H1 (cell line): ENCODE data around the gene TFB2M. TPM values are rescaled to one million over a fixed set of nuclear protein-coding genes. Genes with fewer than 3 reads are reported as not detected.

ENCODE experiments used
- CTCF ChIA-PET: fragments of 300-600 bp; sonication (Branson Sonifier 250); formaldehyde crosslinking; loops from one replicate; lab custom pipeline; 2021; ENCODE audit not compliant: partially characterized antibody; lab: Charles Lee
- POLR2A ChIA-PET: fragments of 300-600 bp; sonication (Branson Sonifier 250); formaldehyde crosslinking; loops from one replicate; lab custom pipeline; 2021; ENCODE audit warnings: inconsistent platforms; ENCODE audit not compliant: partially characterized antibody; lab: Charles Lee
- DNase-seq, 2 experiments: peaks; one replicate each; pipeline versions ENCODE4 v3.0.0 to v3.0.0-alpha.2; 2010 to 2022; ENCODE audit warnings: low spot score in 2 of 2, low read depth in 1 of 2, mixed read lengths in 1 of 2
- FAIRE-seq: peaks from 2 replicates; lab custom pipeline; 2011; peaks lifted over from hg19 to GRCh38; lab: Jason Lieb, UNC
- H2AFZ ChIP-seq: 2 replicates; pipeline ENCODE4 v1.8.1; 2012; ENCODE audit warnings: low read length, inconsistent platforms
- H2AK5ac ChIP-seq: 2 replicates; pipeline ENCODE4 v1.6.1; 2013; ENCODE audit warnings: low read depth, low read length
- H2BK120ac ChIP-seq: replicated peaks from 2 replicates; pipeline ENCODE3; 2013; ENCODE audit warnings: low read depth, low read length, inconsistent platforms
- H2BK12ac ChIP-seq: 2 replicates; pipeline ENCODE4 v1.6.1; 2013; ENCODE audit warnings: low read depth, low read length
- H2BK15ac ChIP-seq: 2 replicates; pipeline ENCODE4 v1.6.1; 2013; ENCODE audit warnings: low read length
- H2BK20ac ChIP-seq: 2 replicates; pipeline ENCODE4 v1.6.1; 2013; ENCODE audit warnings: low read length
- H2BK5ac ChIP-seq: 2 replicates; pipeline ENCODE4 v1.6.1; 2013; ENCODE audit warnings: low read depth, low read length
- H3K14ac ChIP-seq: 2 replicates; pipeline ENCODE4 v1.6.1; 2013; ENCODE audit warnings: inconsistent platforms; ENCODE audit not compliant: insufficient read length
- H3K18ac ChIP-seq: 2 replicates; pipeline ENCODE4 v1.6.1; 2013; ENCODE audit warnings: low read length; ENCODE audit errors: extremely low read depth
- H3K23ac ChIP-seq: 2 replicates; pipeline ENCODE4 v1.6.1; 2013; ENCODE audit warnings: inconsistent platforms; ENCODE audit not compliant: insufficient read length
- H3K23me2 ChIP-seq: 2 replicates; pipeline ENCODE4 v1.6.1; 2013; ENCODE audit warnings: low read depth, low read length
- H3K27ac ChIP-seq: 2 replicates; pipeline ENCODE4 v1.6.1; 2011; ENCODE audit warnings: low read depth, low read length, inconsistent platforms
- H3K27me3 ChIP-seq, 4 experiments: replicated peaks in 1 of 4; 1 replicate in 1 of 4; 2 replicates in 3 of 4; pipeline versions ENCODE4 v1.6.1 to v1.8.1; 2011 to 2013; ENCODE audit warnings: low read length in 3 of 4, mild to moderate bottlenecking in 3 of 4, inconsistent platforms in 2 of 4, mixed read lengths in 2 of 4, moderate library complexity in 1 of 4; ENCODE audit not compliant: control insufficient read depth in 3 of 4, insufficient read depth in 3 of 4; ENCODE audit errors: extremely low read depth in 1 of 4
- H3K36me3 ChIP-seq, 4 experiments: 2 replicates each; pipeline versions ENCODE4 v1.6.1 to v1.8.1; 2011 to 2013; ENCODE audit warnings: mild to moderate bottlenecking in 4 of 4, low read length in 3 of 4, moderate library complexity in 2 of 4, control low read depth in 1 of 4, inconsistent platforms in 1 of 4; ENCODE audit not compliant: insufficient read depth in 4 of 4, control insufficient read depth in 2 of 4
- H3K4ac ChIP-seq: replicated peaks from 2 replicates; pipeline ENCODE3; 2013; ENCODE audit warnings: low read length, low read depth, mixed read lengths, inconsistent platforms; ENCODE audit not compliant: insufficient read length
- H3K4me1 ChIP-seq, 4 experiments: replicated peaks in 1 of 4; 1 replicate in 1 of 4; 2 replicates in 3 of 4; pipeline versions ENCODE4 v1.6.1 to v1.8.1; 2011 to 2013; ENCODE audit warnings: low read length in 3 of 4, inconsistent platforms in 2 of 4, mixed read lengths in 1 of 4; ENCODE audit not compliant: insufficient read depth in 4 of 4, control insufficient read depth in 3 of 4
- H3K4me2 ChIP-seq, 2 experiments: 2 replicates each; pipeline versions ENCODE4 v1.6.1 to v1.8.1; 2011 to 2013; ENCODE audit warnings: low read depth in 2 of 2, low read length in 2 of 2, control low read depth in 1 of 2, inconsistent platforms in 1 of 2, mild to moderate bottlenecking in 1 of 2; ENCODE audit not compliant: insufficient read depth in 1 of 2
- H3K4me3 ChIP-seq, 4 experiments: fragments of 200-600, 300-600 bp in 1 of 4; sonication (generic), shearing (Covaris generic), sonication (Bioruptor Twin) in 1 of 4; 2 replicates each; pipeline versions ENCODE4 v1.5.1 to v1.8.1; 2011 to 2016; ENCODE audit warnings: low read length in 4 of 4, low read depth in 3 of 4, control low read depth in 2 of 4, inconsistent platforms in 2 of 4, mild to moderate bottlenecking in 2 of 4, mixed read lengths in 1 of 4, moderate library complexity in 1 of 4; ENCODE audit not compliant: insufficient read depth in 2 of 4; ENCODE audit errors: extremely low read depth in 1 of 4
- H3K56ac ChIP-seq: replicated peaks from 2 replicates; pipeline ENCODE3; 2013; ENCODE audit warnings: low read depth, mild to moderate bottlenecking, mixed read lengths, low read length, inconsistent platforms; ENCODE audit not compliant: insufficient read length
- H3K79me1 ChIP-seq: 2 replicates; pipeline ENCODE4 v1.6.1; 2013; ENCODE audit warnings: low read depth, low read length, control low read depth
- H3K79me2 ChIP-seq, 2 experiments: 2 replicates each; pipeline versions ENCODE4 v1.6.1 to v1.8.1; 2012 to 2013; ENCODE audit warnings: low read length in 2 of 2, mild to moderate bottlenecking in 2 of 2, inconsistent platforms in 1 of 2; ENCODE audit not compliant: insufficient read depth in 2 of 2, control insufficient read depth in 1 of 2
- H3K9ac ChIP-seq, 4 experiments: replicated peaks in 1 of 4; 1 replicate in 1 of 4; 2 replicates in 3 of 4; pipeline versions ENCODE4 v1.6.1 to v1.8.1; 2011 to 2013; ENCODE audit warnings: low read depth in 3 of 4, low read length in 3 of 4, control low read depth in 2 of 4, mild to moderate bottlenecking in 2 of 4, moderate library complexity in 2 of 4, inconsistent platforms in 1 of 4; ENCODE audit errors: extremely low read depth in 1 of 4
- H3K9me3 ChIP-seq, 2 experiments: 2 replicates each; pipeline versions ENCODE4 v1.6.1 to v1.8.1; 2012 to 2013; ENCODE audit warnings: mild to moderate bottlenecking in 2 of 2, moderate library complexity in 2 of 2, control low read depth in 1 of 2, inconsistent platforms in 1 of 2, low read depth in 1 of 2, low read length in 1 of 2, mixed read lengths in 1 of 2; ENCODE audit not compliant: insufficient read depth in 2 of 2
- H4K20me1 ChIP-seq, 2 experiments: replicated peaks in 1 of 2; 2 replicates each; pipeline versions ENCODE3 to v1.8.1; 2011 to 2013; ENCODE audit warnings: inconsistent platforms in 2 of 2, low read length in 2 of 2, mild to moderate bottlenecking in 1 of 2; ENCODE audit not compliant: insufficient read depth in 2 of 2, control insufficient read depth in 1 of 2
- H4K5ac ChIP-seq: 2 replicates; pipeline ENCODE4 v1.6.1; 2013; ENCODE audit warnings: low read length, low read depth, mixed read lengths, inconsistent platforms; ENCODE audit not compliant: insufficient read length
- H4K8ac ChIP-seq: 2 replicates; pipeline ENCODE4 v1.8.0; 2013; ENCODE audit warnings: mild to moderate bottlenecking, moderate library complexity, low read length, inconsistent platforms; ENCODE audit not compliant: insufficient read depth; ENCODE audit errors: extremely low read depth
- H4K91ac ChIP-seq: replicated peaks from 2 replicates; pipeline ENCODE3; 2013; ENCODE audit warnings: low read length, mixed read lengths, inconsistent platforms; ENCODE audit not compliant: insufficient read length
- WGBS, 2 experiments: shearing (Covaris generic) in 1 of 2; methylation state at CpG; one replicate each; pipeline versions ENCODE4 v1.1.6 to v1.1.7; 2013 to 2015; ENCODE audit warnings: low lambda C conversion rate in 2 of 2, mixed read lengths in 2 of 2, inconsistent platforms in 1 of 2, low coverage in 1 of 2, missing lambda C conversion rate in 1 of 2; ENCODE audit not compliant: insufficient replicate concordance in 2 of 2, insufficient coverage in 1 of 2, insufficient read length in 1 of 2; ENCODE audit errors: extremely low coverage in 1 of 2, missing lambda C conversion rate in 1 of 2; 5-methylcytosine and 5-hydroxymethylcytosine counted together
- polyA plus RNA-seq, 7 experiments: library from polyadenylated mRNA; depleted of rRNA in 3 of 7; stranded (reverse) in 5 of 7; unstranded in 2 of 7; fragments of >200 nt in 5 of 7; fragments of 200-250 nt in 2 of 7; gene quantifications; 1 replicate in 5 of 7; 2 replicates in 1 of 7; 4 replicates in 1 of 7; pipeline versions ENCODE4 v1.2.1 to v1.2.3, GENCODE V29; 2011 to 2013; ENCODE audit warnings: missing spikeins in 2 of 7, mixed read lengths in 2 of 7
- total RNA-seq: library from RNA; stranded (reverse); fragmentation: NEBNext Ultra II Directional; extraction: Animal tissue kit (Norgen Biotek cat#: 25700); gene quantifications from 2 replicates; pipeline ENCODE4 v1.2.1, GENCODE V29; 2021

TFB2M gene
- total and polyA plus RNA-seq, 2 of the 8 experiments (the other 6 are each of a cell fraction or from before 2014, with no cell fraction given): 10.4 to 22.0 TPM

- no peak overlapping the region for H4K91ac ChIP-seq
- DNase-seq (no peak), FAIRE-seq (no peak)
- no peaks in the 10 kb centered on the region for H4K20me1 ChIP-seq
- H4K5ac ChIP-seq: no peak overlapping the region
- H2AFZ ChIP-seq: no peak overlapping the region
- no peak overlapping the region for H2BK120ac ChIP-seq
- ChIA-PET CTCF (interaction anchor here (1.3 kb wide), 1 partner anchor 84 kb away, joined by 4 read pairs; no protein-coding TSS in a partner anchor), POLR2A (no interaction called here)
- H3K9me3 ChIP-seq: no peaks in the 10 kb centered on the region
- no peak overlapping the region for H3K14ac ChIP-seq
- H2BK12ac ChIP-seq: no peak overlapping the region
- no peak overlapping the region for H3K4ac ChIP-seq
- no peak overlapping the region for H3K27ac ChIP-seq
- H3K4me2 ChIP-seq: no peak overlapping the region
- H3K27me3 ChIP-seq: no peaks in the 10 kb centered on the region
- no peak overlapping the region for H2BK15ac ChIP-seq
- H3K18ac ChIP-seq: no peak overlapping the region
- H3K56ac ChIP-seq: no peak overlapping the region
- no peak overlapping the region for H4K8ac ChIP-seq
- no peak overlapping the region for H3K4me3 ChIP-seq
- no peak overlapping the region for H2AK5ac ChIP-seq
- WGBS, 2 experiments: 84% methylated on average over 4 of the region's 4 CpGs; no CpG with 5 or more reads in 1 of the 2 experiments
- no peak overlapping the region for H2BK5ac ChIP-seq
- H3K36me3 ChIP-seq: peaks cover 0 to 43% (median 12%) of the 10 kb centered on the region in 4 experiments; a peak in 7 of 8 replicates
- no peak overlapping the region for H3K23ac ChIP-seq
- H3K23me2 ChIP-seq: no peaks in the 10 kb centered on the region
- no peaks in the 10 kb centered on the region; the same call in 1 of the 2 replicates for H3K79me1 ChIP-seq
- H3K4me1 ChIP-seq: no peaks in the 10 kb centered on the region
- H2BK20ac ChIP-seq: no peak overlapping the region
- no peak overlapping the region for H3K9ac ChIP-seq
- peaks cover 0 to 44% of the 10 kb centered on the region in 2 experiments; a peak in 2 of 4 replicates for H3K79me2 ChIP-seq
Measured at GRCh38 chr1:246559310-246559709, 6.8 kb downstream of the TFB2M start.
